Measurements from ENCODE around the gene TRRAP. TPM values are rescaled to one million over a fixed set of nuclear protein-coding genes. Genes with fewer than 3 reads are reported as not detected.

The TRRAP gene
- total RNA-seq, 1 donor from 2014 or later, result 30.4 TPM

DNA sequence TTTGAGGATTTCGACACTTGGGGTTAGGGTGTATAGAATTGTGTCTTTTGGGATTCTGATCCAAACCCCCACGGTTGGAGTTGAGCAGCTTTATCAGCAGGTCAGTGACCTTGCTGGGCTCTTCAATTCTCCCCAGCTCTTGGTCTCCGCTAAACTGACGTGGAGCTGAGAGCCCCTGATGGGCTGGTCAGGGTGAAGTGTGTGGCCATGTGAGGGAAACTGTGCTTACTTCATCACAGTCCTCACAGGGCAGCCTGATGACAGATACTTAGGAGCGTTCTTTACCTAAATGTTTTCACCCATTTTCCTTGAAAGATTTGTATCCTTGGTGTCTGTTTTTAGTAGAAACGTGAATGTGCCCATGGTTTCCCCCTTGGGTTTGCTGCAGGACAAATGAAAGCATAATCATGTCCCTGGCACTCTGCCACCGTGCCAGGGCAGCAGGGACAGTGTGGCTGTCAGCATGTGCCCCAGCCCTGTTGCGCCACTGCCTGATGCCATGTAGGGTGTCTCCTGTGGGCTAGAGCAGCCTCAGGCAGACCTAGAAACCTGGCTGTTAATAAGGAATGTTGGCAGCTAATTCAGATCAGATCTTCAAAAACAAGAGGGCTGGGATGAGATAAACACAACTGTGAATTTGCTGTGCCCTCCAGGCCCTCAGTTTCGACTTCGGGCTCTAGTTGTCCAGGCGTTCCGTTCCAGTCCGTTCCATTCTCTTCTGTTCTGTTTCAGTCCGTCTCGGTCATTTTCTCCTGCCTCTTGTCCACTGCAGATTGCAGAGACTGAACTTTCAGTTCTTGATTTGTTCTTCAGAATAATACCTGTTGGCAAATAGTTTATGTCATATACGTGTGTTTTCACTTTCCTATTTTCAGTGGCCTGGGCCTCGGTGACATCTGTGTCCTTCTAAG lies 96.8 kb downstream of the TRRAP start:
- no peak for TF ChIP-seq CTCF (IDR thresholded peaks at IDR 0.05)
- no peak overlapping the region for H3K4me3 Mint-ChIP-seq (ENCODE audit: unreplicated experiment)
- no peaks in the 10 kb centered on the region for H3K27me3 Mint-ChIP-seq (ENCODE audit: low read depth)
- H3K27ac Mint-ChIP-seq (ENCODE audit: unreplicated experiment), result no peak overlapping the region
- H3K36me3 Mint-ChIP-seq (ENCODE audit: low read depth), result peaks cover 54% of the 10 kb centered on the region
- DNase-seq (ENCODE audit: low spot score), result no peak
- no peaks in the 10 kb centered on the region for H3K9me3 Mint-ChIP-seq (ENCODE audit: low read depth)
- H3K4me1 Mint-ChIP-seq (ENCODE audit: low read depth), result no peaks in the 10 kb centered on the region

GRCh38 chr7:98976396-98977185 lies 98.3 kb downstream of the TRRAP start:
- no peak overlapping the region for H3K27ac Mint-ChIP-seq (ENCODE audit: unreplicated experiment)
- no peak for TF ChIP-seq CTCF (IDR thresholded peaks at IDR 0.05)
- no peaks in the 10 kb centered on the region for H3K4me1 Mint-ChIP-seq (ENCODE audit: low read depth)
- no peaks in the 10 kb centered on the region for H3K9me3 Mint-ChIP-seq (ENCODE audit: low read depth)
- peaks cover 54% of the 10 kb centered on the region for H3K36me3 Mint-ChIP-seq (ENCODE audit: low read depth)
- H3K27me3 Mint-ChIP-seq (ENCODE audit: low read depth), result no peaks in the 10 kb centered on the region
- H3K4me3 Mint-ChIP-seq (ENCODE audit: unreplicated experiment), result no peak overlapping the region
- DNase-seq (ENCODE audit: low spot score), result no peak

- DNase-seq (ENCODE audit: low spot score), result no peak
- Mint-ChIP-seq H3K27me3 (ENCODE audit: low read depth) (no peaks in the 10 kb centered on the region), H3K4me3 (ENCODE audit: unreplicated experiment) (no peak overlapping the region), H3K9me3 (ENCODE audit: low read depth) (no peaks in the 10 kb centered on the region), H3K36me3 (ENCODE audit: low read depth) (peaks cover 50% of the 10 kb centered on the region), H3K27ac (ENCODE audit: unreplicated experiment) (no peak overlapping the region), H3K4me1 (ENCODE audit: low read depth) (no peaks in the 10 kb centered on the region)
- no peak for TF ChIP-seq CTCF (IDR thresholded peaks at IDR 0.05)
These were observed 100.3 kb downstream of the TRRAP start for GRCh38 chr7:98978672-98979071.

DNA sequence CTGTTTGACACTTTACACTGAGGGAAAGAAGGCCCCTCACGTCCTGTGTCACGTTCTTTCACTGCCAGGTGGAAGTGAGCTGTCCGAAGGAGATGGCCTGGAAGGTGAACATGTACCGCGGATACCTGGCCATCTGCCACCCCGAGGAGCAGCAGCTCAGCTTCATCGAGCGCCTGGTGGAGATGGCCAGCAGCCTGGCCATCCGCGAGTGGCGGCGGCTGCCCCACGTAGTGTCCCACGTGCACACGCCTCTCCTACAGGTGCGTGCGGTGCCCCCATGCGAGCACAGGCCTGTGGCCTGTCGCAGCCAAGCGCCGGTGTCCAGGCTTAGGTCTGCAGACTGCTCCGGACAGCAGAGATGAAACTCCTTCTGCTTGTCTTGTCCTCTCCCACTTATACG lies 103.4 kb downstream of the TRRAP start:
- H3K27me3 Mint-ChIP-seq (ENCODE audit: low read depth), result no peaks in the 10 kb centered on the region
- no peak for TF ChIP-seq CTCF (IDR thresholded peaks at IDR 0.05)
- H3K36me3 Mint-ChIP-seq (ENCODE audit: low read depth), result peaks cover 51% of the 10 kb centered on the region
- no peaks in the 10 kb centered on the region for H3K4me1 Mint-ChIP-seq (ENCODE audit: low read depth)
- peaks cover 8% of the 10 kb centered on the region for H3K9me3 Mint-ChIP-seq (ENCODE audit: low read depth)
- H3K27ac Mint-ChIP-seq (ENCODE audit: unreplicated experiment), result no peak overlapping the region
- H3K4me3 Mint-ChIP-seq (ENCODE audit: unreplicated experiment), result no peak overlapping the region
- no peak for DNase-seq (ENCODE audit: low spot score)

DNA sequence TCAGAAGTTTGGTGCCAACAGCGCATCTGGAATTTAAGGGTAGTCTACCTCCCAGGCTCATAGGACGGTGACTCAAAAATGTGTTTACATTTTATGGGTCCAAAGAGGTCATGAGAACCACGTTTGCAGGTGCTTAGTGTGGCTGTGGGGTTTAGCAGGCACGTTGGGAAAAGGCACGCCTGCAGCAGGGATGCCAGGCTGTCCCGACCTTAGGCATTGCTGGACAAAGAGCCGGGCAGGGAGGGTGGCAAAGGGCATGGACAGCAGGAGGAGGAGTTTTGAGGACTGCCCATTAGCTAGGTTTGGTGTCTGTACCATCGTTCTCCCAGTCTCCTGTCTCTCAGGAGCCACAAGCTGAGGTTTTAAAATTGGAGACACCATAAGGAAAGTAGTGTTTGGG lies 104.4 kb downstream of the TRRAP start:
- Mint-ChIP-seq H3K4me1 (ENCODE audit: low read depth) (no peaks in the 10 kb centered on the region), H3K36me3 (ENCODE audit: low read depth) (peaks cover 55% of the 10 kb centered on the region)

More for the DNA sequence above, 104.4 kb downstream of the TRRAP start:
- no peak overlapping the region for H3K27ac Mint-ChIP-seq (ENCODE audit: unreplicated experiment)
- no peak overlapping the region for H3K4me3 Mint-ChIP-seq (ENCODE audit: unreplicated experiment)
- no peak for DNase-seq (ENCODE audit: low spot score)
- no peaks in the 10 kb centered on the region for H3K27me3 Mint-ChIP-seq (ENCODE audit: low read depth)
- peaks cover 8% of the 10 kb centered on the region for H3K9me3 Mint-ChIP-seq (ENCODE audit: low read depth)
- no peak for TF ChIP-seq CTCF (IDR thresholded peaks at IDR 0.05)

Measured in chondrocyte (in vitro differentiated cells).